ENCODE measurements around the gene MS4A10.
A peak's percentile ranks its signal among the peaks of the same experiment; 100 is the strongest.

Gene MS4A10

DNA sequence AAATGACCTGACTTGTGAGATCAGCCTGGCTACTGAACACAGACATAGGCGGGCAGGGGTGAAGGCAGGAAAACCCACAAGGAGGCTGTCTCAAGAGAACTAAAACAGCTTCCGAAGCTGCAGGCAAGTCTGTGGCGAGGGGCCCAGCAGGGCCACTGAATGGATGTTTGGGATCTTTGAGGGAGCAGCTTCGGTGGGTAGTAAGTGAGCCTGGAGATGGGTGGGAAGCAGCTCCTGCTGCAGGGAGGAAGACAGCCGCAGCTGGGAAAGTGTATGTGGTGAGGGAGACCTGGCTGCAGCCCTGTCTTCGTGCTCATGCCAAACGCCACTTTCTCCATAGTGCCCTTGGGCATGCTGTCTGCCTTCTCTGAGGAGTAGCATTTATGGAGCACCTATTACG, 60.2 kb downstream of the MS4A10 start:
- peak overlapping the region; percentile 84 for H3K4me2 ChIP-seq (ENCODE audit: low read length)
- H3K4me1 ChIP-seq (ENCODE audit: control insufficient read depth, insufficient read depth, low read length): peaks cover 38% of the 10 kb centered on the region
- H3K36me3 ChIP-seq (ENCODE audit: insufficient read depth, low read length): peaks cover 28% of the 10 kb centered on the region
- peak overlapping the region; percentile 93 for H3K4me3 ChIP-seq (ENCODE audit: low read length)
- H3K9ac ChIP-seq (ENCODE audit: low read depth, low read length): no peak overlapping the region
- no peaks in the 10 kb centered on the region for H3K9me3 ChIP-seq (replicated peaks; ENCODE audit: low read length)
- no peaks in the 10 kb centered on the region for H3K27me3 ChIP-seq (ENCODE audit: control insufficient read depth, insufficient read depth, low read length)

- Histone ChIP-seq H3K4me2 (ENCODE audit: low read length) (no peak overlapping the region), H3K4me1 (ENCODE audit: control insufficient read depth, insufficient read depth, low read length) (peaks cover 24% of the 10 kb centered on the region), H3K9me3 (replicated peaks; ENCODE audit: low read length) (no peaks in the 10 kb centered on the region), H3K9ac (ENCODE audit: low read depth, low read length) (no peak overlapping the region), H3K36me3 (ENCODE audit: insufficient read depth, low read length) (peaks cover 43% of the 10 kb centered on the region), H3K4me3 (ENCODE audit: low read length) (no peak overlapping the region), H3K27me3 (ENCODE audit: control insufficient read depth, insufficient read depth, low read length) (no peaks in the 10 kb centered on the region)
Observed at GRCh38 chr11:60847281-60847680, 62.1 kb downstream of the MS4A10 start.

DNA sequence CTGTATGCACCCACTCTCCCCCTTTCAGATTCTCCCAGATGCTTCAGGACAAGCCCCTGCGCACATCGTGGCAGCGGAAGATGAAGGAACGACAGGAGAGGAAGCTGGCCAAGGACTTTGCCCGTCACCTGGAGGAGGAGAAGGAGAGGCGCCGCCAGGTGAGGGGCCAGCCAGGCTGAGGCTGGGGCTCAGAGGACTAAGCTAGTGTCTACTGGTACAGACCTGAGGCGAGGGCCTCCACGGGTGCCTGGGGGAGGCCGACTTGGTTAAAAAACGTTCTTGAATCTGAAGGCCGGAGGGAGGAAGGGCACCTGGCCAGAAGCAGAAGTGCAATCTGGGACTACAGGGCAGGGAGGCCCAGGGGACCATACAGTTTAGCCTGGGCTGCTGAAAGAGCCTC, 62.8 kb downstream of the MS4A10 start:
- Histone ChIP-seq H3K9ac (ENCODE audit: low read depth, low read length) (no peak overlapping the region), H3K4me1 (ENCODE audit: control insufficient read depth, insufficient read depth, low read length) (peaks cover 24% of the 10 kb centered on the region)

DNA sequence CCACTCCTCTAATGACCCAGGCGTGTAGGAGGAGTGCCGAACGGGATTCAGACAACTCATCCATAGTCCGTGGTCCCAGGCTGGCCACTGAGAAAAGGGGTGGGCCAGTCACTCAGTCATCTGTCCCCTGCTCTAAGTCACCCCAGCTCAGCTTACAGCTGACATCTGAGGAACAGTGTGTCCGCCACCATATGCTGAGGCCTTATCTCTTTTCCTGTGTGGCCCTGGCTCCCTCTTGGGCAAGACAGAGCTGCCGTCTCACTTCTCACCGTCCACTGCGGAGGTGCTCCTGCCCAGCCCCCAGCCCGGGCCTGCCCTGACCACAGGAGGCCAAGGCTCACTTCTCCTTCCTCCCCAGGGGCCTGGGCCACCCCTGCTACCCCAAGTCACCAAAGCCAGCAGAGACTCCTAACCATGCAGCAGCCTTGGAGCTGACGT, 63.6 kb downstream of the MS4A10 start:
- Histone ChIP-seq H3K36me3 (ENCODE audit: insufficient read depth, low read length) (peaks cover 43% of the 10 kb centered on the region), H3K4me3 (ENCODE audit: low read length) (no peak overlapping the region), H3K4me1 (ENCODE audit: control insufficient read depth, insufficient read depth, low read length) (peaks cover 18% of the 10 kb centered on the region), H3K27me3 (ENCODE audit: control insufficient read depth, insufficient read depth, low read length) (no peaks in the 10 kb centered on the region), H3K4me2 (ENCODE audit: low read length) (no peak overlapping the region), H3K9ac (ENCODE audit: low read depth, low read length) (no peak overlapping the region), H3K9me3 (replicated peaks; ENCODE audit: low read length) (no peaks in the 10 kb centered on the region)

More for the DNA sequence above, 62.8 kb downstream of the MS4A10 start:
- Histone ChIP-seq H3K4me3 (ENCODE audit: low read length) (no peak overlapping the region), H3K36me3 (ENCODE audit: insufficient read depth, low read length) (peaks cover 43% of the 10 kb centered on the region), H3K27me3 (ENCODE audit: control insufficient read depth, insufficient read depth, low read length) (no peaks in the 10 kb centered on the region), H3K4me2 (ENCODE audit: low read length) (no peak overlapping the region), H3K9me3 (replicated peaks; ENCODE audit: low read length) (no peaks in the 10 kb centered on the region)

- Histone ChIP-seq H3K4me1 (ENCODE audit: control insufficient read depth, insufficient read depth, low read length) (peaks cover 7% of the 10 kb centered on the region), H3K9ac (ENCODE audit: low read depth, low read length) (no peak overlapping the region), H3K4me2 (ENCODE audit: low read length) (no peak overlapping the region), H3K36me3 (ENCODE audit: insufficient read depth, low read length) (peaks cover 43% of the 10 kb centered on the region), H3K4me3 (ENCODE audit: low read length) (no peak overlapping the region), H3K27me3 (ENCODE audit: control insufficient read depth, insufficient read depth, low read length) (no peaks in the 10 kb centered on the region), H3K9me3 (replicated peaks; ENCODE audit: low read length) (no peaks in the 10 kb centered on the region)
Observed at GRCh38 chr11:60849641-60850520, 64.7 kb downstream of the MS4A10 start.
